Embryonic facial prominence (tissue), 1 donor: Measurements from ENCODE around the gene CELF5.

Source experiments
- DNase-seq: peaks from one replicate; pipeline ENCODE4 v3.0.0-alpha.2; 2016; ENCODE audit errors: extremely low spot score

Gene CELF5

GRCh38 chr19:3344608-3345598 is 120.4 kb downstream of the CELF5 start:
- DNase-seq = no peak

- DNase-seq = no peak
Observed at GRCh38 chr19:3345850-3346460, 121.5 kb downstream of the CELF5 start.
